Right atrium auricular region (tissue), 2 donors: ENCODE results near the gene TTC21A. TPM values are rescaled to one million over a fixed set of nuclear protein-coding genes. Genes with fewer than 3 reads are reported as not detected.
A peak's percentile ranks its signal among the peaks of the same experiment; 100 is the strongest.
"Not testable (repeated sequence)": the region's sequence is repeated elsewhere in the genome, so short reads cannot be mapped to it uniquely, and the experiment has no call there.

Experiments used
- DNase-seq: peaks from one replicate; pipeline ENCODE4 v3.0.0-alpha.2; 2019; ENCODE audit warnings: low spot score
- H3K27ac ChIP-seq, 2 donors: fragments of 200-600 bp; sonication (generic); 1 replicate in 1 of 2; 2 replicates in 1 of 2; pipeline ENCODE4 v1.5.1; 2016 to 2019
- H3K27me3 ChIP-seq, 2 donors: fragments of 200-600 bp; sonication (generic); one replicate each; pipeline versions ENCODE4 v1.5.1 to v1.6.0; 2017 to 2019
- H3K36me3 ChIP-seq: fragments of 200-600 bp; sonication (generic); one replicate; pipeline ENCODE4 v1.5.1; 2016
- H3K4me1 ChIP-seq, 2 donors: fragments of 200-600 bp; sonication (generic); one replicate each; pipeline versions ENCODE4 v1.5.1 to v1.6.0; 2017 to 2019
- H3K4me3 ChIP-seq, 2 donors: fragments of 200-600 bp; sonication (generic); 1 replicate in 1 of 2; 2 replicates in 1 of 2; pipeline ENCODE4 v1.5.1; 2017 to 2019; ENCODE audit warnings: mild to moderate bottlenecking in 1 of 2, moderate library complexity in 1 of 2
- H3K9me3 ChIP-seq, 2 donors: fragments of 200-600 bp; sonication (generic); one replicate each; pipeline ENCODE4 v1.5.1; 2019
- CTCF ChIP-seq, 2 donors: fragments of 200-600 bp; sonication (generic); IDR thresholded peaks; one replicate each; pipeline ENCODE4 v1.5.1; 2019; ENCODE audit warnings: antibody characterized with exemption in 2 of 2
- total RNA-seq, 2 donors: library from RNA; depleted of rRNA; stranded (reverse); fragments of >200 nt; gene quantifications; one replicate each; pipeline ENCODE4 v1.1.0, GENCODE V29; 2016

TTC21A gene
- total RNA-seq, 2 donors from 2014 or later, result 0.85 to 1.8 TPM

DNA sequence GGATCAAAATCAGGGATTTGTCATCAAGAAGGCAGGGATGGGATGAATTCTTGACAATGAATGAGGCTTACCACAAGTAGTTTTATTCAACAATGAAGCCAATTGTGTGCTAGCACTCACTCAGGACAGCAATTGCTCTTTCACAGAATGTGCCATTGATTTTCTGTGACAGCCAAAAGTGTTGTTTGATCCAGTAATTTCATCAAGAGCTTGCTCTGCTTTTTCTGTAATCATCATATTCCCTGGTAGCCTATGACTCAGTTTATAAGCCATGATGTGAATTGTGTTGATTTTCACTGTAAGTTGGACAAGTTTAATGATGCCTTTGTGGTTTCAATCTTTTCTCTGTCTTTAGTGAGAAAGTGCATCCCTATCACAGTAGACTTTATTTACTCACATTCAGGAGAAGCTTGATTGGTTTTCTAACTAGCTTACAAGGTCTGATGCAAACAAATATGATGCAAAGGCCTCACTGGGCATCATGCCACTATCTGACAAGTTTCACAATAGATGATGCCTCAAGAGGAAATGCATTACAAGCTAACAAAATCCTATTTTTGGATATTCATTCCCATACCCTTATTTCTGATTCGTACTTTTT lies 59.6 kb downstream of the TTC21A start:
- Histone ChIP-seq H3K36me3 (no peaks in the 10 kb centered on the region), H3K27ac (peak overlapping the region; percentile 4 to 23), H3K9me3 (no peaks in the 10 kb centered on the region), H3K4me3 (no peak overlapping the region), H3K4me1 (peaks cover 0 to 21% of the 10 kb centered on the region in 2 donors), H3K27me3 (no peaks in the 10 kb centered on the region)
- TF ChIP-seq CTCF (IDR thresholded peaks at IDR 0.05), result no peak
- peak; percentile 94 for DNase-seq

DNA sequence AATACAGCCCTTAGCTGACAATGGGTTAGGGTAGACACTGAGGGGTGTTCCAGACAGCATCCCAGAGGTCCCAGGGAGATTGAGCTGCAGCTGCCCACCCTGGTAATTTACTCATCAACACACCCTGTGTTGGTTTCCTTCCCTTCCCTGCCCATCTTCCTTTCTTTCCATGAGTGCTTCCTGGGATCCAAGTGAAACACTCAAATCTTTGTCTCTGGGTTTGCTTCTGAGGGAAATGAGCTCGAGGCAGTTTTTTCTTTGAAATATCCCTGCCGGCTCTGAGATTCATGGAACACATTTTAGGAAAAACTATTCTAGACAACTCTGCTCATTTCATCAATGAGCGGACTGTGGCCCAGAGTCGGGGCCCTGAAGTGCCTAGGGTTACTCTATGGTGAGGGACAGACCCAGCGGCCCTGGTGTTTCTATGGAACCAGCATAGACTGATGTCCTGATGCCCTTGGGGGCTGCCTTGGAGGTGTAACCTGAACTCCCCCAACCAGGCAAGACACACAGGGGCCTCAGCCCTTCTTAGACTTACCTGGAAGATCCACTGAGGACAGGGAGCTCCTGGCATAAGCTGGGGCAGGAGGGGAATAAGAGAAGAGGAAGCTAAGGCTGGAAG lies 60.8 kb downstream of the TTC21A start:
- TF ChIP-seq CTCF (IDR thresholded peaks at IDR 0.05), result no peak
- H3K4me1 ChIP-seq, result peaks cover 0 to 21% of the 10 kb centered on the region in 2 donors
- no peak overlapping the region for H3K27ac ChIP-seq
- no peaks in the 10 kb centered on the region for H3K27me3 ChIP-seq
- no peak for DNase-seq
- H3K36me3 ChIP-seq, result no peaks in the 10 kb centered on the region
- no peaks in the 10 kb centered on the region for H3K9me3 ChIP-seq
- H3K4me3 ChIP-seq, result no peak overlapping the region

- Histone ChIP-seq H3K4me3 (no peak overlapping the region), H3K9me3 (no peaks in the 10 kb centered on the region), H3K36me3 (no peaks in the 10 kb centered on the region), H3K27me3 (no peaks in the 10 kb centered on the region), H3K27ac (no peak overlapping the region), H3K4me1 (peaks cover 0 to 21% of the 10 kb centered on the region in 2 donors)
- no peak for DNase-seq
- TF ChIP-seq CTCF (IDR thresholded peaks at IDR 0.05), result no peak
Observed at GRCh38 chr3:39169712-39170111, 62.2 kb downstream of the TTC21A start.

DNA sequence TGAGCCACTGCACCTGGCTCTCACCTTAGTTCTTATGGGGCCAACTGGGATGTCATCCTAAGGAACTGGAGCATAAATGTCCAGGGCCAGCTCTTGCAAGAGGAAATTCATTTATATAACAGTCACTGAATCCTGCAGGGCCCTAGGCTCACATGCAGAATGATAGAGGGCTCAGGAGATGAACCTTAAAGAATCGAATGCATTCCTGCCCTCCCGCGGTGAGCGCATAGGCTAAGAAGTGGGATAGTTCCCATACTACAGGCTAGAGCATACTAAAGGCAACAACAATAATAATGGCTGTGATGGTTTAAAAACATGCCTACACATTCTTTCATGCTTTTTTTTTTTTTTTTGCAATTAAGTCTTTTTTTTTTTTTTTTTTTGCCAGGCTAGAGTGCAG lies 63.0 kb downstream of the TTC21A start:
- Histone ChIP-seq H3K4me1 (peaks cover 0 to 21% of the 10 kb centered on the region in 2 donors), H3K4me3 (no peak overlapping the region), H3K27ac (no peak overlapping the region), H3K9me3 (no peaks in the 10 kb centered on the region), H3K36me3 (no peaks in the 10 kb centered on the region), H3K27me3 (no peaks in the 10 kb centered on the region)
- no peak for TF ChIP-seq CTCF (IDR thresholded peaks at IDR 0.05)
- DNase-seq, result peak; percentile 42

DNA sequence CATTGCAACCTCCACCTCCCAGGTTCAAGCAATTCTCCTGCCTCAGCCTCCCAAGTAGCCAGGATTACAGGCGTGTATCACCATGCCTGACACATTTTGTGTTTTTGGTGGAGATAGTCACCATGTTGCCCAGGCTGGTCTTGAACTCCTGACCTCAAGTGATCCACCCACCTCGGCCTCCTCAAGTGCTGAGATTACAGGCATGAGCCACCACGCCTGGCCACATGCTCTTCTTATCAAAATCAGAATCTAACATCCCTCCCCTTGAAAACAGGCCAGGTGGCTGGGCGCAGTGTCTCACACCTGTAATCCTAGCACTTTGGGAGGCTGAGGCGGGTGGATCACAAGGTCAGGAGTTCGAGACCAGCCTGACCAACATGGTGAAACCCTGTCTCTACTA lies 63.4 kb downstream of the TTC21A start:
- H3K9me3 ChIP-seq, DNase-seq, H3K27me3 ChIP-seq, H3K4me3 ChIP-seq, H3K36me3 ChIP-seq, H3K27ac ChIP-seq: not testable (repeated sequence)
- H3K4me1 ChIP-seq, result peaks cover 0 to 18% of the 10 kb centered on the region in 2 donors

DNA sequence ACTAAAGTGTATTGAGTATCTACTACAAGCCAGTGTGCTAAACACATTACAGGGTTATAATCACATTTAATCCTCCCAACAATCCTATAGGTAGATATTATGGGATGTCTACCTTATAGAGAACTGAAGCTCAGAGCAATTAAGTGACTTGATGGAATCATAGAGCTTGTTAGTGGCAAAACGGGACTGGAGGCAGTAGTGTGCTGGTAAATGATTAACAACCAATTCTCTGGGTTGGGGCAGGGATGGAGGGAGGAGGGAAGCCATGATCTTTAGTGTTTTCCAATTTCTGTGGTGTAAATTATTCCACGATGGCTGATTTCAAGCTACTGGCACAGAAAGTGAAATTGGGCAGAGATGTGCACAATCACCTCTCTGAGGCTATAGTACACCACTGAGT lies 64.4 kb downstream of the TTC21A start:
- Histone ChIP-seq H3K4me1 (peaks cover 0 to 14% of the 10 kb centered on the region in 2 donors), H3K36me3 (no peaks in the 10 kb centered on the region), H3K4me3 (no peak overlapping the region), H3K9me3 (no peaks in the 10 kb centered on the region), H3K27ac (no peak overlapping the region), H3K27me3 (no peaks in the 10 kb centered on the region)
- TF ChIP-seq CTCF (IDR thresholded peaks at IDR 0.05), result no peak
- DNase-seq, result no peak
